HTERT RPE-1 (cell line): Measurements from ENCODE around the gene COMTD1.

Source experiments
- in situ Hi-C: fragments of 300-500 bp; cut with MboI; formaldehyde crosslinking; loops from 4 replicates; pipeline ENCODE4 v1.14.3; 2020; ENCODE audit warnings: low sequenced_read_pairs

The COMTD1 gene

DNA sequence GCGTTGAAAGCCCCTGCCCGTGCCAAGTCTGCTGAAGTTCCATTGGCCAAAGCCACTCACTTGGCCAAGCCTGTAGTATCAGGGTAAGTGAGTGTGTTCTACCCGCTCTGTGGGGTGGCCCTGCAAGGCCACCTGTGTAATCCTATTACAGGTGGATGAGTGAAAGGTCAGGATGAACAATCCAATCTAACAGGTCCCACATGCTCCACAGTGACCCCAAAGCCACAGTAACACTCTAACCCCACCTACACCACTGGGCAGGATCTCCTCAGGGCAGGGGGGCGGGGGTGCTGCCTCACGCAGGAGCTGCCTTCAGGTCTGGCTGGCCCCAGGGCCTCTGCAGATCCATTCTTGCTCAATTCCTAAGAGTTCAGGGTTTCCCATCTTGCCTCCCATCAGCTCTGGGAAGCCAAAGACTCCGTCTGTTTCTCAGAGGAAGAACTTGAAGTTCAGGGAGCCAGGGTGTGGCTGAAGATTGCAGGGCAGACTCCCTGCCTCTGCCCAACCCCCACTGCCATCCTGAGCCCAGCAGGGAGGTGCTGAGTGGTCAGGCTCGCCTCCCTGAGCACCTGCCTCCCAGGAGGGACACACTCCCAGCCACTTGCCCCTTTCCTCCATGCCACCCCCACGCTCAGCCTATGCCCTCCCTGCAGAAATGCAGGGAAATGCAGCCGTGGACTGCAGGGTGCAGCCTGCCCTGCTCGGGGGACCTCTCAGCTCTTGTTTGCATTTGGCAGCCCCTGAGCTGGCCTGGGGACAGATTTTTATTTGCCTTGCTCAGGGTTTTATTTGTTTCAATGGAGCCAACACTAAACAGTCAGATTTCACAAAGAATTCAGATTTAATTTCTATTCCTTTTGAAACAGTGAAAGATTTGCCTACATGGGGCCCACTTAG, 9.8 kb upstream of the COMTD1 start:
- in situ Hi-C loops = no loop called here

DNA sequence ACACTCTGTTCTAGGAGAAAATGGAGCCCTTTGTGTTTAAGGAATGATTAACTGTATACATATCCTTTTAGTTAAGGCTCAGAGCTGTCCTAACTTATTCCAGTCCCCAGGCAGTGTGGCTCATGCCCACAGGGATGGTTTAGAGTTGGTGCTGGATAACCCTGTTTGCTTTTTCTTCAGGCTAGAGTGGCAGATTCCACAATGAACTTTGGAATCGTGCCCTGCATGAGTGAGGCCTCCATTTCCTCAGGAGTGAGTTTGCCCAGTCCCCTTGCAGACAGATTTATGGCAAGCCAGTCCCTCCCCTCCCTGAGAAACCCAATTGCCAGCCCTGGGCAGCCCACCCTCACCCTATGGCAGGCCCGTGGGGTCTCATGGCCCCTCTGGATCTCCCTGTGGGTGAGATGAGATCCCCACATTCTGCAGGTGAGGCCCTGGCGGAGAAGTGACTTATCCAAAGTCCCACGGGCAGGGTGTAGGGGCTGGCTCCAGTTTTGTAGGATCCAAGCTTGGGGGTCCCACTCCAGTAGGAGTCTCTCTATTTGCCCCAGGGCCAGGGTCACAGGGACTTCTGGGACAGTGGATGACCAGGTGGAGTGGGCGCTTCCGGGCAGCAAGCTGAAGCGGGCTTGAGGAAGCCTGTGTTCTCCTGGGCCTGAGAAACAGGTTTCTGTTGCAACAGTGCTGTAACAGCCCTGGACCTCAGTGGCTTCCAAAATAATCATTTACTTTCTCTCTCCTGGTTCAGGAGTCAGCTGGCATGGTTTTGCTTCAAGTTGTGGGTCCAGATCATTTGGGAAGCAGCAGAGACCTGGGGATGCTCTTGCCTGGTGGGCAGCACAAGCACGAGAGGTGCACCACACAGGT, 9.0 kb upstream of the COMTD1 start:
- in situ Hi-C loops = no loop called here

GRCh38 chr10:75243426-75243825, 7.7 kb upstream of the COMTD1 start:
- in situ Hi-C loops = no loop called here

DNA sequence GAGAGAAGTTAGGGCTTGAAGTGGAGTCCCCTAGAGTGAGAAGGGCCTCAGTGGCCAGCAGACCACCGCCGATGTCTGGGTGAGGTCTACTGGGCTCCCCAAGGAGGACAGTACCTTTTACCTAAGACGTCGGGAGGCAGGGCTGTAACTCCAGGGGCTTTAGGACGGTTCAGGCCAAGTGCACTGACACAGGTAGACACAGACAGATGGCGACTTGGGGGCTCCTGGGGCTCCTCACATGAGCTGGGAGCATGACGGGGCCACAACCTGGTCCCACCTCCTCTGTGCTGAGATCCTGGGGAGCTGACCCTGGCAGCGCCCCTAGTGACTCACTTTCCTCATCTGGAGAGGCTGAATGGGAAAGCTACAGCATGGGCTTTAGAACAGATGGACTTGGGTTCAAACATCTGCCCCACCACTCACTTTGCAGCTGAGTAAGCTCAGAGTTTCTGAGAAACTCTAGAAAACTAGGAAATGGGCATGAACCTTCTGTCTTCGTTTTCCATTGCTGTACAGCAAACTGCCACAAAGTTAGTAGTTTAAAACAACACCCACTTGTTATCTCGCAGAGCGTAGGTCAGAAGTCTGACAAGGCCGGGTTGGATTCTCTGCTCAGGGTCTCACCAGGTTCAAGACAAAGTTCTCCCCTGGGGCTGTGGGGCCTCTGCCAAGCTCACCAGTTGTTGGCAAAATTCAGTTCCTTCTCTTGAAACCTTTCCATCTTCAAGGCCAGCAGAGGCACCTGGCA, 4.7 kb upstream of the COMTD1 start:
- in situ Hi-C loops = no loop called here

DNA sequence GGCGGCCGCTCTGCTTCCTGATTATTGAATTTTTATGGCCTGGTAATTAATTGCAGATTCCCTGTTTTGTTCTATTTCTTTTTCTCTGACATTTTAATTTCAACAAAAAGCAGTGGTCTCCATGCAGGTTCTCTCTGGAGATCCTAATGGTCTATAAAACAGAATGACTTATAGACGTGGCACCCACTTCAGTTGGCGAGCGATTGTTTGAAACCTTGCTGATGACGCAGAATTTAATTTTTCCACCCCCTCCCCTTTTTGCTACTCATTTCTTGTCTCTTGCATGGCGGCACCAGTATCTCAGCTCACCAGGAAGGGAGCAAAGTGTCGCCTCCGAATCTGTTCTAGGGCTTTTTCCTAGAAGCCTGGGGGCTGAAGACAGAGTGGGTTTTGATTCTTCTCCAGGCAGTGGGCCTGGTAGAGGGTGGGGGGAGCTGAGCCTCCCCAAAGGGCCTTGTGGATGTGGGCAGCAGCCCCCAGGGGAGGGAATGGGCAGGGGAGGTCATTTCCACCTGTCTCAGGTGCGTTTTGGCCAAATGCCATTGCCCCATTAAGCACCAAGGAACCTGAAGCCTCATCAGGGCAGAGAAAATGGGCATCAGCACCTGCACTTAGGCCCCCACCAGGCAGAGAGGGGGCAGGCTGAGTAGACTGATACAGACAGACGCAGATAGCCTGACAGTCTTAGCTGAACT, 3.5 kb upstream of the COMTD1 start:
- in situ Hi-C loops = no loop called here

GRCh38 chr10:75238182-75239095, 2.7 kb upstream of the COMTD1 start:
- in situ Hi-C loops = no loop called here

GRCh38 chr10:75236178-75236825, 545 bp upstream of the COMTD1 start:
- in situ Hi-C loops = no loop called here

DNA sequence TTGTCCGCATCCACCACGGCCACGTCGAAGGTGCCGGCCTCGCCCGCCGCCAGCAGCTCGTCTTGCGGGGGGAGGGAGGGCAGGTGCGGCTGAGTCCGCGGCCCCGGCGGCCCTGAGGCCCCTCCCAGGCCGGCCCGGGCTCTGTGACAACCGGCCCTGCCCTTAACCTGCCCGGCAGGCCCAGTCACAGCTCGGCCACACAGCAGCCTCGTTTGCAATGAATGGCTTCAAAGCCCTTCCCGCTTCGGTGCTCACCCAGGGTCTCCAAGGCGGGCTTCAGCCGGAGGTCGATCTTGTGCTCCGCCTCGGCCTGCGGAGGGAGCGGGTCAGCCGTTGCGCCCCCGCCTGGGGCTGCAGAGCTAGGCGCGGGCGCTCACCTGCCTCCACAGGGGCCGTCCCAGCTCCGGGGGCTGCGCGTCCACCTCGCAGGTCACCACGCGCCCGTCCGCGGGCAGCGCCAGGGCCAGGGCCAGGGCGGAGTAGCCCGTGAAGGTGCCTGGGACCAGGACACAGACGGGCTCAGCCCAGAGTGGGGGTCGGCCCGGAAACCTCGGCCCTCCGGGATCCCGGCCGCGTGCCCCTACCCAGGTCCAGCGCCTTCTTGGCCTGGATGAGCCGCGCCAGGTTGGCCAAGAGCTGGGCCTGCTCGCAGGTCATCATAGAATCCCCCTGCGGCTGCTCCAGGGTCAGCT, 928 bp downstream of the COMTD1 start:
- in situ Hi-C loops = no loop called here

DNA sequence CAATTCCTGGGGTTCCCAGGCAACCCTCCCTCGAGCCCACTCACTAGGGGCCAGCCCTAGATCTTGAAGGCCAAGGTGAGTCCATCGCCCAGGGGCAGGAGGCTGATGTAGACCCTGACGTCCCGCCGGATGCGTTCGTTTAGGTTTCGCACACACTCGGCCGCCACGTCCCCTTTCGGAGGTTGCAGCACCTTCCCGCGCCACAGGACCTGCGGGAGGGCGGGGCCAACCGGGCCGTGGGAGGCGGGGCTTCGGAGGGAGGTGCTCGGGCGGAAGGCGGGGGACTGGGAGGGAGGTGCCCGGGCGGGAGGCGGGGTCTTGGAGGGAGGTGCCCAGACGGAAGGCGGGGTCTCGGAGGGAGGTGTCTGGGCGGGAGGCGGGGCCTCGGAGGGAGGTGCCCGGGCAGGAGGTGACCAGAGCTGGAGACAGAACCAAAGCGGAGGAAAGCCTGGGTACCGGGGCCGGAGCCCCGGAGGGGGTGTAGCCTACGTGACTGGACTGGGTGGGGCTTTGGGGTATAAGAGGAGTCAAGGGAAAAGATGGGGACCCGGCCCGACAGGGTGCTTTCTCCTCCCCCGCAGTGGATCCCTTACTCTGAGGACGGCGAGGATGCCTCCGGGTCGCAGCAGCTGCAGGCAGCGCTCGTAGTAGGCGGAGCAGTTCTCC, 1.6 kb downstream of the COMTD1 start:
- in situ Hi-C loops = no loop called here

DNA sequence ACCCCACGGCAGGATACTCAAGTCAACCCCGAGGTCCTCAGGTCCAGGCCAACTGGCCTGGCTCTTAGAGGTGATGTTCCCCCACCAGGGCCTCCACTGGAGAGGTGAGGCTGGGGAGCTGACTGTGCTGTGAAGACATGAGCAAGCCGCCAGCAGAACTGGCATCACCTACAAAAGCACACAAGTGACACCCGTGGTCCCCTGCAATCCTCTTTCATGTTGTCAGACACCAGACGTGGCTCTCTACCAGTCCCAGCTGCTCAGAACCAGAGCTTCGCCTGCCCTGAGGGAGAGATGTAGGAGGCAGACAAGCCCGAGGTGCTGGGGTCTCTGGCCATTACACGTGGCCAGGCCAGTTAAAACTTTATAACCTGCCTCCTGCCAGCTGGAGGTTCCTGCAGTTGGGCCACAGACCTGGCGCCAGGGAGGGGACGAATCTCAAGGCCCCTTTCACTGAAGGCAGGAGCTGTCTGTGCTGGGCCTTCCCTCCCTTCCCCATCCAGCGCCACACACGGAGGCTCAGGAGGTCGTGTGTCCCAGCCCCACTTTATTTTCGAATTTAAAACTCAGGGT, 2.2 kb downstream of the COMTD1 start:
- in situ Hi-C loops = no loop called here

- in situ Hi-C loops = no loop called here
Measured at GRCh38 chr10:75231672-75232581, 3.8 kb downstream of the COMTD1 start.

DNA sequence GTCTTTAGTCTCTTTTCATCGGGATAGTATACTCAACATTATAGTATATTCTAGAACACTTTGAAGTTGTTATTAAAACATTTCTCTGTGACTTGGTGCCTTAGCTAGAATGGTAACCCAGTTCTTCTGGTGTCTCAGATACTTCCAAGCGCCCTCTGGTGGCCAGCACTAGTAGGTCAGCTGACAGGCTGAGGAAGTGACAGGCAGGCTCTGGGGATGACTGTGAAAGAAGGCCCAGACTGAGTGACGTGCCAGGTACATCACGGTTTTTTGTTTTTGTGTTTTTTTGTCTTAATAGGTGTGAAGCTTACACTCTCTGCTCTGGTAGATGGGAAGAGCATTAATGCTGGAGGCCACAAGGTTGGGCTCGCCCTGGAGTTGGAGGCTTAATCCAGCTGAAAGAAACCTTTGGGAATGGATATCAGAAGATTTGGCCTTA, 5.1 kb downstream of the COMTD1 start:
- in situ Hi-C loops = no loop called here

GRCh38 chr10:75229971-75230370, 5.8 kb downstream of the COMTD1 start:
- in situ Hi-C loops = no loop called here

DNA sequence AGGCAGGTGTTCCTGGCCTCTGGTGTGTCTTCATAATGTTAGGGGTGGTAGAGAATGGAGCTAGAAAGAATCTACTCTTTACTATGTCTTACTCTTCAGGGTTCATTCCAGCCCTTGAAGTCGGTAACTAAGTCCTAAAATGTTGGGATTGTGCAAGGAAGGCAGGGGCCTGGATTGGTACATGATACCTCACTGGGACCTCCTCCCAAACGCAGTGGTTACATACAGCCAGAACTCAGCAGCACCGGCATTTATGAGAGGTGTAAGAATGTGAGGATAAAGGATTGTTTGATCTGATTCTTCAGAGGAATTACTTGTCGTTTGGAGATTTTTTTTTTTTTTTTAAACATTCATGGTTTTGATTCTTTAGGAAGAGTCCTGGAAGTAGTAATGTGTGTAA, 6.9 kb downstream of the COMTD1 start:
- in situ Hi-C loops = no loop called here

DNA sequence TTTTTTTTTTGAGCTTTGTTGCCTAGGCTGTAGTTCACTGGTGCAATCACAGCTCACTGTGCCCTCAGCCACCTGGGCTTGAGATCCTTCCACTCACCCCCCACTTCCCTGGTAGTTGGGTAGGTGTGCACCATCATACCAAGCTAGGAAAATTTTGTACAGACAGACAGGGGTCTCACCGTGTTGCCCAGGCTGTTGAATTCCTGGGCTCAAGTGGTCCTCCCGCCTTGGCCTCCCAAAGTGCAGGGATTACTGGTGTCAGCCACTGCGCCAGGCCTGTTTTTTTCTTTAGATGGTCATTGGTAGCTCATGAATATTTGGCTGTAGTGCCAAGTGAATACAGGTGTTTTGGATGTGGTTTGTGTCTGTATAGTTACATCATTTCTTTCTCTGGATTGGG, 7.5 kb downstream of the COMTD1 start:
- in situ Hi-C loops = no loop called here

DNA sequence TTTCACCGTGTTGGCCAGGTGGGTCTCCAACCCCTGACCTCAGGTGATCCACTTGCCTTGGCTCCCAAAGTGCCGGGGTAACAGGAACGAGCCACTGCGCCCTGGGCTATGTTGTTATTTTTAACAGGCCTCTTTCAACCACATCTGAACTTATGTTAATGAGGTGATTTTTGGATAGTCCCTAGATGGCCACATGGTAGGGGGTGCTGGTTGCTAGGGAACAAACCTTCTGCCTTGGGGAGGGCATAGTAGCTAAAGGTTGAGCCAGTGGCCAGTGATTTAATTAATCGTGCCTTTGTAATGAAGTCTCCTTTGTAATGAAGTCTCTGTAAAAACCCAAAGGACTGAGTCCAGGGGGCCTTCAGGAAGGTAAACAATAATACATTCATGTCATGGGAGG, 9.1 kb downstream of the COMTD1 start:
- in situ Hi-C loops = no loop called here

- in situ Hi-C loops = no loop called here
Measured at GRCh38 chr10:75226095-75226494, 9.7 kb downstream of the COMTD1 start.
